Brain microvascular endothelial cell (primary cell): ENCODE data around the gene CLCN1.

Experiments used
- DNase-seq: peaks from one replicate; pipeline ENCODE4 v3.0.0-alpha.2; 2020
- H3K27ac ChIP-seq: fragments of 250-450 bp; sonication (Bioruptor Pico); 2 replicates; pipeline ENCODE4 v1.5.1; 2020; ENCODE audit warnings: mild to moderate bottlenecking, moderate library complexity
- H3K27me3 ChIP-seq: fragments of 250-450 bp; sonication (Bioruptor Pico); replicated peaks from 2 replicates; pipeline ENCODE4 v1.5.1; 2020; ENCODE audit warnings: mild to moderate bottlenecking
- H3K36me3 ChIP-seq: fragments of 250-450 bp; sonication (Bioruptor Pico); replicated peaks from 2 replicates; pipeline ENCODE4 v1.5.1; 2020; ENCODE audit warnings: mild to moderate bottlenecking
- H3K4me3 ChIP-seq: 2 replicates; pipeline ENCODE4 v1.5.1; 2011; ENCODE audit warnings: low read depth, mild to moderate bottlenecking, control low read depth, low read length, moderate library complexity
- in situ Hi-C: cut with HindIII; loops from 2 replicates; pipeline ENCODE4 v1.10.0; 2017; ENCODE audit warnings: low sequenced_read_pairs, low pct_ligation_motif_present
- TF ChIP-seq, protein P1 (sequence below): IDR thresholded peaks from 2 replicates; pipeline ENCODE4 v1.5.1; 2011; ENCODE audit warnings: low read depth, mild to moderate bottlenecking, moderate library complexity, low read length, control low read depth, inconsistent platforms; ENCODE audit errors: missing control alignments

Gene CLCN1

DNA sequence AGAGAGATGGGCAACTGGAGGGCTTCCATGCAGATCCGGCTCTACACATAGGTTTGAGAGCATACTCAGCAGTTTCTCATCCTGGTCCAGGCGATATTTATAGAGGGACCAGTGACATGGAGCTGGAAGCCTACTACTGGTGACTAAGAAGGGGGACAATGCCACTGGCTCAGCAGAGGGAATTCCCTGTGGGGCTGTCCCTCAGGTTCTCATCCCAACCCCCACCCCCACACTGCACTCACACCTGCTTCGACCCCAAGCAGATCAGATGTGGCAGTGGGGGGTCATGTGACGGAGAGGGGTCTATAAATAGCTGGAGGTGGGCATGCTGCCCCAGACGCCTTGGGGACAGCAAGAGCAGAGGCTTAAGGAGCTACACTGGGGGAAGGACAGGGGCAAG, at the start of gene CLCN1:
TSS of gene CLCN1 (plus strand) at position 336 of the 400 bp plus-strand sequence. CDS start 102 bp downstream, outside the sequence.
- Histone ChIP-seq H3K27me3 (no peaks in the 10 kb centered on the region), H3K4me3 (no peak within 1 kb of the TSS), H3K36me3 (no peaks in the 10 kb centered on the region), H3K27ac (no peak within 1 kb of the TSS)
- TF ChIP-seq, protein P1, sequence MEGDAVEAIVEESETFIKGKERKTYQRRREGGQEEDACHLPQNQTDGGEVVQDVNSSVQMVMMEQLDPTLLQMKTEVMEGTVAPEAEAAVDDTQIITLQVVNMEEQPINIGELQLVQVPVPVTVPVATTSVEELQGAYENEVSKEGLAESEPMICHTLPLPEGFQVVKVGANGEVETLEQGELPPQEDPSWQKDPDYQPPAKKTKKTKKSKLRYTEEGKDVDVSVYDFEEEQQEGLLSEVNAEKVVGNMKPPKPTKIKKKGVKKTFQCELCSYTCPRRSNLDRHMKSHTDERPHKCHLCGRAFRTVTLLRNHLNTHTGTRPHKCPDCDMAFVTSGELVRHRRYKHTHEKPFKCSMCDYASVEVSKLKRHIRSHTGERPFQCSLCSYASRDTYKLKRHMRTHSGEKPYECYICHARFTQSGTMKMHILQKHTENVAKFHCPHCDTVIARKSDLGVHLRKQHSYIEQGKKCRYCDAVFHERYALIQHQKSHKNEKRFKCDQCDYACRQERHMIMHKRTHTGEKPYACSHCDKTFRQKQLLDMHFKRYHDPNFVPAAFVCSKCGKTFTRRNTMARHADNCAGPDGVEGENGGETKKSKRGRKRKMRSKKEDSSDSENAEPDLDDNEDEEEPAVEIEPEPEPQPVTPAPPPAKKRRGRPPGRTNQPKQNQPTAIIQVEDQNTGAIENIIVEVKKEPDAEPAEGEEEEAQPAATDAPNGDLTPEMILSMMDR: no peak
- in situ Hi-C loops: no loop called here
- DNase-seq: no peak

DNA sequence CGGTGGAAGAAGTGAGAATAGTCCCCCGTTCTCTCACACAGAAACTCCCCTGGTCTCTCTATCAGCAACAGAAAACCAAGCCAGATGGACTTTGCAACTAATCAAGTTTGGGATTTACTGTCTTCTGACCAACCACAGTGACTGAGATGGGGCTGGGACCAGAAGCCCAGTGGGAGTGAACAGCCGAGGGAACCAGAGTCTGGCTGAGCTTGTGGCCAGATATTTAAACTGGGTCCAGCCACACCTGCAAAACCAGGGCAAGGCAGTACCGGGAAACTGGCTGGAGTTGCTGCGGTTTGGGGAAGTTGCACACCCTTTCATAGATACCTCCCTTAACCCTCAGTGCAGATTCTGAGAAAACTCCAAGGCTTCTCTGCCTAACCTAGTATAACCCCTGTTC, 46.7 kb upstream of the CLCN1 start:
- H3K36me3 ChIP-seq: peaks cover 20% of the 10 kb centered on the region
- H3K4me3 ChIP-seq: no peak overlapping the region
- no peaks in the 10 kb centered on the region for H3K27me3 ChIP-seq
- in situ Hi-C loops: no loop called here
- no peak for DNase-seq
- no peak overlapping the region for H3K27ac ChIP-seq
- TF ChIP-seq, protein P1: no peak

DNA sequence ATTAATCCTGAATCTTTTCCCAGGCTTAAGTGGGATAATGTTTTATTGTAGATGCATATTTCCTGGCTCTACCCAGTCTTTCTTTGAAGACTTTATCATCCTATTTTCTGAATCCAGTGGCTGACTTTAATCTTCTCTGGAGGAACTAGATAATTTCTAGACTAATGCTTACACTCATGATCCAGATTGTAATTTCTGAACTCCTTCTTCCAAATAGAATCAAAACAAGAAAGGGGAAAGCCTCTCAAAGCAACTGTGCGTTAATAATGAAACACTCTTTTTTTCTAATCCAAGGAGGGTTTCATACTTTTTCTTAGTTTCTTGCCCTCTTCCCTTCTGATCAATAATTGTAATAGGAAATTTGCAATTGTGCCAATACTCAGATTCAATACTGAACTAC, 44.7 kb upstream of the CLCN1 start:
- H3K27ac ChIP-seq: no peak overlapping the region
- no peaks in the 10 kb centered on the region for H3K27me3 ChIP-seq
- peaks cover 20% of the 10 kb centered on the region for H3K36me3 ChIP-seq
- DNase-seq: no peak
- TF ChIP-seq, protein P1: no peak
- in situ Hi-C loops: no loop called here
- no peak overlapping the region for H3K4me3 ChIP-seq

DNA sequence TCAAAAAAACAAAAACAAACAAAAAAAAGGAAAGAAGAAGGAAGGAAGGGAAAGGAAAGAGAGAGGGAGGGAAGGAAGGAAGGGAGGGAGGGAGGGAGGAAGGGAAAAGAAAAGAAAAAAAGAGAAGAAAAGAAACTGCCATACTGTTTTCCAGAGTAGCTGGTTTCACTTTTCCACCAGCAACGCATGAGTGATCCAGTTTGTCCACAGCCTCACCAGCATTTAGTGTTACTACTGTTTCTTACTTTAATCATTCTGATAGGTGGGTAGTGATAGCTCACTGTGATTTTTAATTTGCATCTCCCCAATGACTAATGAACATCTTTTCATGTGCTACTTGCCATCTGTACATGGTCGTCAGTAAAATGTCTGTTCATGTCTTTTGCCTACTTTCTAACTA, 43.0 kb upstream of the CLCN1 start:
- TF ChIP-seq, protein P1: no peak
- H3K36me3 ChIP-seq: peaks cover 14% of the 10 kb centered on the region
- DNase-seq: no peak
- no peak overlapping the region for H3K4me3 ChIP-seq
- no peak overlapping the region for H3K27ac ChIP-seq
- no peaks in the 10 kb centered on the region for H3K27me3 ChIP-seq
- in situ Hi-C loops: no loop called here

DNA sequence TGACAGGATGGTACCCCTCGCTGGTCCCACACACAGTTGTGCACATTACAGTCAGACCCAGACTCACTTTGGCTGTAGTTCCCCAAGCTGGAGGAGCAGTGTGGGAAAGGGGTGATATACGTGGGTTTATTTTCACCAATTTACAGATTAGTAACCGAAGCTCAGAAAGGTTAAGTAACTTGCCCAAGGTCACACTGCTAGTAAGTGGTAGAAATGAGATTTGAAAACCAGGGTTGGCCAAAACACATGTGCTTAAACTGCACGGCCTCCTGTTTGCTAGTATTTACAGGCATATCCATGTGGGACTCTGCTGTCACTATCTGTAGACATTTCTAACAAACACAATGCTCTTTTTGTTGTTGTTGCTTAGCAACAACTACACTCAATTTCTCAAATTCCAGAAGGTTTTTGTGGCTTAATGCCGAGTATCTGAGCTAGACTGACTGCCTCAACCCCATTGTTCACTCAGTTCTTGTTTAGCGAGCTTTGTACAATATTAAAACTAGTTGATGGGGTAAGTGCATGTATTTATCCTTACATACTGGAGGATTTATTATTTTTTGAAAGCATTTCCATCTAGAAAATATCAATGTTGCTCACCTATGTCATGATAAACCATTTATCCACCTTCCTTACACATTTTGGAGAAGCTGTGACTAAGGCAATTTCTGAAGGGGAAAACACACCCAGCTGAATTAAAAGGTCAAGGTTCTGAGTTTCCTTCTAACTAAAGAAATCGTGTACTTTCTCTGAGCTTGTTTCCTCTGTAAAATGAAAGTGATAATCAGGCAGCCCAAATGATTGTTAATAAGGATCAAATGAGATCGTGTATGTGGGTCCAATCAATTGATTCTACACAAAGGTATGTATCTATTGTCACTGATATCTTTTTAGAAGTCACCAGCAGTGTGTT, 36.5 kb upstream of the CLCN1 start:
- Histone ChIP-seq H3K4me3 (no peak overlapping the region), H3K36me3 (no peaks in the 10 kb centered on the region), H3K27me3 (no peaks in the 10 kb centered on the region), H3K27ac (peak overlapping the region; percentile 14)
- peak; percentile 79 for DNase-seq
- TF ChIP-seq, protein P1: no peak
- in situ Hi-C loops: no loop called here
